HUES6 (cell line): Measurements from ENCODE around the gene CYP1B1.
"Not testable (repeated sequence)": the region's sequence is repeated elsewhere in the genome, so short reads cannot be mapped to it uniquely, and the experiment has no call there.

Source experiments
- H3K27ac ChIP-seq: 2 replicates; pipeline ENCODE4 v1.7.0; 2013; ENCODE audit warnings: low read depth, mild to moderate bottlenecking, low read length, inconsistent platforms
- H3K27me3 ChIP-seq: 2 replicates; pipeline ENCODE4 v1.6.1; 2013; ENCODE audit warnings: low read length; ENCODE audit not compliant: control insufficient read depth, insufficient read depth
- H3K36me3 ChIP-seq: 2 replicates; pipeline ENCODE4 v1.6.1; 2013; ENCODE audit warnings: low read length; ENCODE audit not compliant: control insufficient read depth, insufficient read depth
- H3K4me1 ChIP-seq: 2 replicates; pipeline ENCODE4 v1.6.1; 2013; ENCODE audit warnings: low read length; ENCODE audit not compliant: control insufficient read depth, insufficient read depth
- H3K4me3 ChIP-seq: 2 replicates; pipeline ENCODE4 v1.5.1; 2013; ENCODE audit warnings: low read depth, low read length
- H3K9ac ChIP-seq: one replicate; pipeline ENCODE4 v1.6.1; 2013; ENCODE audit warnings: mild to moderate bottlenecking, low read length
- H3K9me3 ChIP-seq: 2 replicates; pipeline ENCODE4 v1.6.1; 2013; ENCODE audit warnings: low read depth, low read length; ENCODE audit not compliant: control insufficient read depth, insufficient read depth

CYP1B1 gene

GRCh38 chr2:38029512-38029911, 46.4 kb downstream of the CYP1B1 start:
- Histone ChIP-seq H3K27me3 (no peaks in the 10 kb centered on the region), H3K27ac (no peak overlapping the region), H3K4me3 (no peak overlapping the region), H3K9me3 (no peaks in the 10 kb centered on the region), H3K4me1 (no peaks in the 10 kb centered on the region), H3K36me3 (no peaks in the 10 kb centered on the region), H3K9ac (no peak overlapping the region)

- H3K9ac ChIP-seq: no peak overlapping the region
- no peaks in the 10 kb centered on the region for H3K4me1 ChIP-seq
- H3K4me3 ChIP-seq: no peak overlapping the region
- no peak overlapping the region for H3K27ac ChIP-seq
- no peaks in the 10 kb centered on the region for H3K36me3 ChIP-seq
- H3K9me3 ChIP-seq: no peaks in the 10 kb centered on the region
- H3K27me3 ChIP-seq: no peaks in the 10 kb centered on the region
Measured at GRCh38 chr2:38028829-38029228, 47.1 kb downstream of the CYP1B1 start.

- no peaks in the 10 kb centered on the region for H3K36me3 ChIP-seq
- H3K27me3 ChIP-seq: no peaks in the 10 kb centered on the region
- H3K4me3 ChIP-seq: no peak overlapping the region
- no peak overlapping the region for H3K9ac ChIP-seq
- no peaks in the 10 kb centered on the region for H3K4me1 ChIP-seq
- H3K9me3 ChIP-seq: no peaks in the 10 kb centered on the region
- no peak overlapping the region for H3K27ac ChIP-seq
Measured at GRCh38 chr2:38026846-38027245, 49.1 kb downstream of the CYP1B1 start.

- no peaks in the 10 kb centered on the region for H3K36me3 ChIP-seq
- peaks cover 4% of the 10 kb centered on the region; the same call in 1 of the 2 replicates for H3K4me1 ChIP-seq
- H3K9me3 ChIP-seq: no peaks in the 10 kb centered on the region
Measured at GRCh38 chr2:38021589-38021988, 54.4 kb downstream of the CYP1B1 start.

GRCh38 chr2:38020359-38021069, 55.4 kb downstream of the CYP1B1 start:
- H3K36me3 ChIP-seq, H3K4me1 ChIP-seq, H3K4me3 ChIP-seq, H3K9me3 ChIP-seq, H3K27ac ChIP-seq, H3K9ac ChIP-seq, H3K27me3 ChIP-seq: not testable (repeated sequence)

More at GRCh38 chr2:38021589-38021988, 54.4 kb downstream of the CYP1B1 start:
- Histone ChIP-seq H3K27me3 (no peaks in the 10 kb centered on the region), H3K9ac (no peak overlapping the region), H3K27ac (no peak overlapping the region), H3K4me3 (no peak overlapping the region)

GRCh38 chr2:38017836-38018235, 58.1 kb downstream of the CYP1B1 start:
- no peak overlapping the region; the same call in 1 of the 2 replicates for H3K27ac ChIP-seq

More at GRCh38 chr2:38017836-38018235, 58.1 kb downstream of the CYP1B1 start:
- H3K4me1 ChIP-seq: peaks cover 4% of the 10 kb centered on the region; the same call in 1 of the 2 replicates
- H3K4me3 ChIP-seq: no peak overlapping the region
- H3K9me3 ChIP-seq: no peaks in the 10 kb centered on the region; the same call in 1 of the 2 replicates
- no peaks in the 10 kb centered on the region for H3K27me3 ChIP-seq
- H3K9ac ChIP-seq: no peak overlapping the region
- no peaks in the 10 kb centered on the region for H3K36me3 ChIP-seq
